ENCODE data around the gene SCUBE1.
A peak's percentile ranks its signal among the peaks of the same experiment; 100 is the strongest.

SCUBE1 gene

DNA sequence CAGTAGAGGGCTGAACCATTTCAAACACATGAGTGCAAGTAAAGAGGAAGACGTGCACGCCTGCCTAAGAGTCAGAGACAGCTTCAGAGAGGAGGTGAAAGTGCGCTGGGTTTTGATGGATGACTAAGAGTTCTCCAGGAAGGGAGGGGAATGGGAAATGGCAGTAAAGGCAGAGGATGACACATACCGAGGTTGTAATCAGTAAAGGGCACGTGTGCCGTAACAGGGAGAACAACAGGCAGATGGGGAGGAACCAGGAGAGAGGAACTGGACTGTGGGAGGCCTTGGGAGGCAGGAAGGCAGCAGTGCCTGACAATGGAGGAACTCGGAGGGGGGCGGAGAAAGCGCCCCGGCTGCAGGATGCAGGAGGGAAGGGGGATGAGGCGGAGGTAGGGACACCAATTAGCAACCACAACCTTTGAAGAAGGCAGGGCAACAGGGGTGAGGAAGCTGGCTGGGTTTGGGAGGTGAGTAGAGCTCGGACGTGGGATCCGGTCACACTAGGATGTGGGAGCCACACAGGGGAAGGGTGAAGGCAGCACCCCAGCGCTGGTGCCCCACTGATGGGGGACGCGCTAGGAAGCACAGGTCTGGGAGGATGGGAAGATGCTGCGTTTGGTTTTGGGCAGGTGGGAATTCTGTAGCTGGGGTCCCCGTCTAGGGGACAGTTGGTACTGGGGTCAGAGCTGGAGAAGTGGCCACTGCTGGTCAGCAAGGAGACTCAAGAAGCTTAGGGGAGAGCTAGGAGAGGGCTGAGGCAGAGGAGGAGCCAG is 67.4 kb downstream of the SCUBE1 start:
- peak; percentile 11 to 62 for DNase-seq

DNA sequence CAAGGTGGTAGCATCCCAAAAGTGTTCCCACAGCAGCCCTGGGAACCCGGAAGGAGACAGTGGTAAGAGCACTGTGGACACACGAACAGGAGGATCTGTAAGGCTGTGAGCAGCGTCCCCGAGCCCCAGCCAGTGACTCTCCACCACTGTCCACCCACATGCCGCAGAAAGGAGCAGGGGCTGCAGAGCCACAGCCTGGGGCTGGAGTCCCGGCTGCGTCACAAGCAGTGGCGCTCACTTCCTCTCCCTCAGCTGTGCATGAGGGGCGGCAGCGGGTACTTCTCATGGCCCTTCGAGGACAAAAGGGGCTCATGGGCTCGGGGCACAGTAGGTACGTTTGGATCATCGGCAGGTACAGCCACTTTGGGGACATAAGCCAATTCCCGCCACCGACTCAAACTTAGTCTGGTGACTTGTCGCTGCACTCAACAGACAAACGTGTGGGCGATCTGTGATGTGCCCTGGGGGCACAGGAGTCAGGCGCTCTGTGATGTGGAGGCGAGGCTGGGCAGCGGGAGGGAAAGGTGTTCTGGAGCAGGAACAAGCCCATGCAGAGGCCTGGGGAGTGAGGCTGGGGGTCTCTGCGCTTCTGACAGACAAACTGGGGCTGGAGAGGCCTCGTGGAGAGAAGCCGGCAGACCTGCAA is 68.5 kb downstream of the SCUBE1 start:
- no peak for DNase-seq

DNA sequence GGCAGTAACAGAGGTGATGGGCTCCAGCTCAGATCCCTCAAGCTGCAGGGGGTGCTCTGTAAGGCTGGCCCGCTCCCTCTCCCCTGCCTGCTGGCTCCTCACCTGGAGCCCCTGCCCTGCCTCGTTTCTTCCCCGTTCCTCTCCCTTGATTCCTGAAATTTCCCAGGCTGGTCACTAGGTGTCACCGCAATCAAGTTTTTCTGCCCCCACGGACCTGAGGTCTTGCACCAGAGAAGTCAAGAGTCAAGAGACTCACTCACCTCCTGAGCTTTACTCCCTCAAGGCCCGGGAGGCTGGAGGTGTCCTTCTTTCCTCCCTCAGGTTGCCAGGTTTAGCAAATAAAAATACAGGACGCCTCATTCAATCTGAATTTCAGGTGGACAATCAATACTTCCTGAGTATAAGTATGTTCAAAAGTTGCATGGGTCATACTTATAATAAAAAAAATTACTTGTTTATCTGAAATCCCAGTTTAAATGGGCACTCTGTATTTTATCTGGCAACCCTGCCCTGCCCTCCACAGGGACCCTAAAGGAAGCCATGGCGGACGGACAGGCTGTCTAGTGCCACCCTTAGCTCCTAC is 69.2 kb downstream of the SCUBE1 start:
- DNase-seq: peak; percentile 7 to 32

DNA sequence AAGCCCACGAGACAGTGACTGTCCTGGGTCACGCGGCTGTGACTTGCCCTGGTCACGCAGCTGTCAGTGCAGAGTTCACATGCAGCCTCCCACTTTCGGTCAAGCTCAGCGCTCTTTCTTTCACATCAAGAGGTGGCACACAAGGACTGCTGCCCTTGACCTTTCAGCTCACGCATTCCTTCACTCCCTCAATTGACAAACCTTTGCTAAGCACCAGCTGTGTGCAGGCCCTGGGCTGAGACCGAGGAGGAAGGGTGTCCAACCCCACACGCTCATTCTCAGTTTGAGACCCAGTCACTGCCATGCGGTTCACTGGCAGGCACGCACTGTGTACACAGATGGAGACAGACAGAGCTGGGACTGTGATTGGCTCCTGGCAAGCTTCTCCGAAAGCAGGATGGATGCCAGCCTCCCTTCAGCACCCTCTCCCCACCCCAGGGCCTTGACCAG is 70.3 kb downstream of the SCUBE1 start:
- DNase-seq: no peak

DNA sequence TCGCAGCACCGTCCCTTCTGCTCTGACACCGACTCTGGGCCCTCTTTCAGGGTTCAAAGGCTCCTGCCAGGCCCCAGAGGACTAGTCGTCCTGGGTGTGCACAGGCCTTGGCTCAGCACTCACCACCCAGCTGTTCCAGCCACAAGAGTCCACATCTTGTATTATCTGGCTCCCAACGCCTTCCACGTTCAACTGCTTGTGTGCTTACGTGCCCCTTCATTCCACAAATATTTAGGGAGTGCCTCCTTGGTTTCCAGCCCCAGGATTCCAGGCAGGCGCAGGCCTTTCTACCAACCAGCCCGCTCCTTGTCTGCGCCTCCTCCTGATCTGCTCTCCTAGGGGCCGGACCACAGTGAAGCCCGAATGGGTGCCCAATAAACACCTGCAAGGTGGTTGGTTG is 70.9 kb downstream of the SCUBE1 start:
- DNase-seq: no peak

DNA sequence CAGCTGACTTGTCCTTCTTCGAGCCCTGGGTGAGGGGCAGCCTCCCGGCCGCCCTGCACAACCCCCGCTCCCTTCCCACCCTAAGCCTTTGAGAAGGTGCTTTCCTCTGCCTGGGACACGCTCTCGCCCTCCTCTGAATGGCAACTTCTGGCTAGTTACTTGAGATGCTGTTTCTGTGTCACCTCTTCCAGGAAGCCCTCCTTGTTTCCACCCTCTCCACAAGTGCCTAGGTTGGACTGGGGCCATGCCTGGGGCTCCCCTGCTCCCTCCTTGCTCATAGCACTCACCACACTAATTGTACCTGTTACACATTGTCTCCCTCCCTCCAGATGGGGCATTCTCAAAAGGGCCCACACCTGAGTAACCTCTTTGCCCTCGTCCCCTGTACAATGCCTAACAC is 72.2 kb downstream of the SCUBE1 start:
- DNase-seq: no peak

DNA sequence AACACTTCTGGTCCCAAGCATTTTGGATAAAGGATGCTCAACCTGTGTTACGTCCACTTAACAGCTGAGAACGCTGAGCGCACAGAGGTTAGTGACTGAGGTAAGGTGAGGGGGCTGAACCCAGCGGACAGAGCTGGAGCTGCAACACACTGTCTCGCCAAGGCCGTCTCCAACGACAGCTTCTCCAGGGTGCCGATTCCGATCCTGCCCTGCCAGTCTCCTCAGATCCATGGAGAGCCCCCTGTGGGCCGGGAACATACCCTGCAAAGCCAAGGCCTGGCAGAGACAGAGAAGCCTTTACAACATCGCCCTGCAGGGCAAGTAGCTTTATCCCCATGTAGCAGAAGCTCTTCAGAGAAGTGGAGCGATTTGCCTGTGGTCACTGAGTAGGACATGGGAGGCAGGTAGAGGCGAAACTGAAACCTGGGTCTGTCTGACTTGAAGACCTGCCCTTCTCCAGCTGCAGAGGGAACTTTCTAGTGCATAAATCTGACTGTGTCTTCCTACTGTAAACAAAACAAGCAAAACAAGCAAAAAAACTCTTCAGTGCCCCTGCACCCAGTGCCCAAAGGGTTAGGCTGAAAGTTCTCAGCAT is 72.8 kb downstream of the SCUBE1 start:
- no peak for DNase-seq

DNA sequence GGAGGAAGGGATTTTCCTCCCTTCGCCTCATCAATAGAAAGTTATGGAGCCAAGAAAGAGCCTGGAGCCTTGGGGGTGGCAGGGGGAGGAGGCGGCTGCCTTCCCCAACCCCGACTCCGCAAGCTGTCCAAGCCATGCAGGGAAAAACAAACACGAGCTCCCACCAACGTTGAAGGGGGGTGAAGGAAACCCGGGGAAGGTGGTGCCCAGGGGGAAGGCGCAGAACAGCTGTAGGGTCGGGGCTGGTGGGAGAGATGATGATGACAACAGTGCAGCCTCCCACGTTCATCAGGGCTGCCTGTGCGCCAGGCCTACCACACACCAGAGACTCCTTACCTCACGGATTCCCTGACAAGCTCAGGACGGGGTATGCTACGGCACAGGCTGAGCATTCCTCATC is 73.5 kb downstream of the SCUBE1 start:
- DNase-seq: no peak

DNA sequence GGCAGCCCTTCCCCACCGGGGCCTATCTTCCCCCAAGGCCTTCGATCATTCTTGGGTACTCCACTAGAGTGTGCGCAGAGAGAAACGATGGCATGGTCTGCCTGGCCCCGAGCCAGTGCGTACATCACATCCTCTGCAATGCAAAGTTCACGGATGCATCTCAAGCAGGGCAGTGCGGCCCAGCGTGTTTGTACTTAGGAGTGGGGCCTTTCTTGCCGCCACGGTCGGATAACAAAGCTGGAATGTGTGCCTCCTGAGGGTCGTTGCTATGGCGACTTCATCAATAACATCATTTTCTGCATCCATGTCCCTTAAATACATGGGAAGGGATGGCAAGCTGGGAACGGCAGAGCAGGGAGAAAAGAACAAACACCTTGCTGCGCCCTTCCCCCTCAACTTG is 73.9 kb downstream of the SCUBE1 start:
- no peak for DNase-seq

DNA sequence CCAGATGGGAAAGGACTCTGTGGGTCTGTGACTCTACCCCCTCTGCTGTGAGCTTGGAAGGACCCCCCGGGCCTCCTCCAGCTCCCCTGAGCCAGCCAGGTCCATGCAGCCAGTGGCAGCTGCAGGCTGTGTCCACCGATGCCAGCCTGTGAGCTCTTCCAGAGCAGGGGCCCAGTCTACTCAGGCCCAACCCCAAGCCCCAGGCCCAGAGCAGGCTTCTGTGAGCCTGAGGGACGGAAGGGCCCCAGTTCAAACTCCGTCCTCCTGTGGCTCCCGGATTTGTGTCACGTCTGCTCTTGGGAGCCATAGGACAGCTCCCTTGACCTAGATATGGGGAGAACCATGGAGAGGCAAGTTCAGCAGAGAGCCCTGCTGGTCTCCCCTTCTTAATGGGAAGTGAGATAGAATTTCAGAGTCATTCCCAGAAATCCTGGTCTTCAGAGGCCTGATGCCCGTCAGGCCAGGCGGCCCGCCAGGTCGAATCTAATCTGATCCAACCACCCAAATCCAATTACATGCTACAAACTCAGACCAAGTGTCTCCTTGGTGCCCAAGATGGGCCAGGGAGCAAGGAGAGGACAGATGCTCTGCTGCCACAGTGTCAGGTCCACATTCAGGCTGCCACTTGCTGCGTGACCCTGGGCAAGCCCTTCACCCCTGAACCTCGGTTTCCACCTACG is 75.1 kb downstream of the SCUBE1 start:
- no peak for DNase-seq

DNA sequence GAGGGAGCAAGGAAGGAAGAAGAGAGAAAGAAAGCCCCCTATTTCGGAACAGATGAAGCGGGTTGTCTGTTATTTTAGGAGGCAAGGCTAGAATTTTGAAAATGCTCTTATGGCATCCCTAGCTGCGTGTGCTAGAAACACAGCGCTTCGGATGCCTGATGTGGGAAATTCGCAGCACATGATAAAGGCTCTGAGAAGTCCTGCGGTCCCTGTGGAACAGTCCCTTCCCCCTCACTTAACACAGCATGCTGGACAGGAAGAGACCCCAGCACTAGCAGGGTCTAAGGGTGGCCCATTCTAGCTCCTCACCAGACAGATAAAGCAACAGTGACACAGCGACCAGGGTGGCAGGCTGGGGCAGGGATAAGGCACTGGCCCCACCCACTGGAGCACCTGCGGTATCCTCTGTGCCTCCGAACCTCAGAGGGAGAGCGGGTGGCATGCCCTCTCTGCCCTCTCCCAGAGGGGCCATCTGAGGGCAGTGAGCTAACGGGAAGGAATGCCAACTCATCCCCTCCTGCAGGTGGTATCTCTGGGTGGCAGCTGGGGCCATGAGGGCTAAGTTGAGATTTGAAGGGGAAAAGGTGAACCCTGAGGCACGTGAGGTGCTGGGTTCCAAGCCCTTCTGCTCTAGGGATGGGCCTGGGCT is 75.7 kb downstream of the SCUBE1 start:
- DNase-seq: no peak

DNA sequence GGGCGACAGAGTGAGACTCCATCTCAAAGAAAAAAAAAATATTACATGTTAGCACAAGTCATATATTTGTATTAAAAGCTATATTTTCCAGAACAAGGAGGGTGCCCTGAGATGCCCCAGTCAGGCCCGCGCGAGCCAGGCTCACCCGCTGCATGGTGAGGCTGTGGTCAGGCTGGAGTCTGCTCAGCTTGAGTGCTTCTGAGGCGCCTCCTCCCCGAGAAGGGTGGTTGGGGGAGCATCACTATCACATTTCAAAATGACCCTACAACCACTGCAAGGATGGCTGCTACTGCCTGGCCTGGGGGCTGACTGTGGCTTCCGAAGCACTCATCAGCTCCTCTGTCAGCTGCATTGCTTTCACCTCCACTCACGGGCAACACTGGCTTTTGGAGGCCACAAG is 77.1 kb downstream of the SCUBE1 start:
- no peak for DNase-seq

DNA sequence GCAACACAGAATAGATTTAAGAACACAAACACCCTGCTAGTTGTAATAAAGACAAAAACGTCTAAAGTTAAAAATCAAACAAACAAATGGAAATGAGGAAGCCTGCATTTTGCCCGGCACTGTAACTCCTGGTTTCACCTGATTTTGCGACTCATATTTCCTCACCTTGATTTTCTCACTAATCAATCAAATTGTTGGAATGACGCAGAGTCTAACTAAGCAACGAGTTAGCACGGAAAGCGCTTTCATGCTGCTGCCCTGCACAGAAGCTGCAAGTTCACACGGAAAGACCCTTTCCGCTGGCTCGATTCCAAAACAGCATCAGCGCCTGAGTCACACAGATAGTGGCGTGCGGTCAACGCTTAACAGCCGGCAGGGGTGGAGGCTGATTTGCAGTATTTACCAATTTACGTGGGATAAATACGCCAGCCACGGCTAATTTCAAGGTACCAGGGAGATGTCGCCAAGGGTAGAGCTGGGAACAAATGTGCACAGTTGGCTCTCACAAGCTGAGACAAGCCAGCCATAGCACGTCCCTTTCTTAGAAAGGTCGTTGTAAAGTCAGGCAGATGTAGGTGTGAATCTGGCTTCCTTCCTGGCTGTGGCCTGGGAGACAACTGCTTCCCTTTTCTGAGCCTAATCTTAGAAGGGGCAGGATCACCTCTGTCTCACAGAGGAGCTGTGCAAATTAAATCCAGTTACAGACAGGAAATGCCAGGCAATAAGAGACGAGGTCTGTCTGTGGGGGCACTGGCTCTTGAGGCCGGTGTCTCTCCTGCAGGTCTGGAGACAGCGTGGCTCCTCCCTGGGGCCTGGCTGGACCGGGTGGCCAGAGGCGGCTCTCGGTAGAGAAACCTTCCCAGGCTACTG is 79.3 kb downstream of the SCUBE1 start:
- DNase-seq: peak; percentile 41 to 89

DNA sequence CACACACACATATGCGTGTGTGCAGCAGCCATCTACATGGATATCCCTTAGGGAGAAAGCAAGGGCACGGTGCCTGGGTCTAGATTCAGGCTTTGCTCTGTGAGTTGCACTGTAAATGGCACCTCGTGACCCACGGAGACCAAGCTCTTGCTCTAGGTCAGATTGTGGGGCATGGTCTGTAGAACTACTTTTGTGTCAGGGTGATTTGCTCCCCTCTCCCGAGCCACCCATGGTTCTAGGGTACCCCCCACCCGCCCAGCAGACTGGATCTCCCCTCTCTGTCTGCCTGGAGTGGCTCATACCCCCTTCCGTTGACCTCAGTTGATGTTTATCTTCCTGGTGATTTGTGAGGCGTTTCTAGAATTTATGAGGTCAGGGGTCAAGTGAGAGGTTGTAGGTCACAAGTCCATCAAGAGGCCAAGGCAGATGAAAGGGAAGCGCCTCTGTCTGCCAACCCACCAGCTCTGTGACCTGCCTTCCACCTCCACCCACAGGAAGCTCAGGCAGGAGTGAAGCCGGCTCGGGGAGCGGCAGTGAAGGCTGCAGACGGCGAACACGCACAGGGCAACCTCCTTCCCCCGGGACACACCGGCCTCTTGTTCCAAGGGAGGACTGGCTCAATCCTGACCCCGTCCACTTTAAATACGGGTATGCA is 80.1 kb downstream of the SCUBE1 start:
- DNase-seq: peak in 1 of 2 donors; percentile 46

DNA sequence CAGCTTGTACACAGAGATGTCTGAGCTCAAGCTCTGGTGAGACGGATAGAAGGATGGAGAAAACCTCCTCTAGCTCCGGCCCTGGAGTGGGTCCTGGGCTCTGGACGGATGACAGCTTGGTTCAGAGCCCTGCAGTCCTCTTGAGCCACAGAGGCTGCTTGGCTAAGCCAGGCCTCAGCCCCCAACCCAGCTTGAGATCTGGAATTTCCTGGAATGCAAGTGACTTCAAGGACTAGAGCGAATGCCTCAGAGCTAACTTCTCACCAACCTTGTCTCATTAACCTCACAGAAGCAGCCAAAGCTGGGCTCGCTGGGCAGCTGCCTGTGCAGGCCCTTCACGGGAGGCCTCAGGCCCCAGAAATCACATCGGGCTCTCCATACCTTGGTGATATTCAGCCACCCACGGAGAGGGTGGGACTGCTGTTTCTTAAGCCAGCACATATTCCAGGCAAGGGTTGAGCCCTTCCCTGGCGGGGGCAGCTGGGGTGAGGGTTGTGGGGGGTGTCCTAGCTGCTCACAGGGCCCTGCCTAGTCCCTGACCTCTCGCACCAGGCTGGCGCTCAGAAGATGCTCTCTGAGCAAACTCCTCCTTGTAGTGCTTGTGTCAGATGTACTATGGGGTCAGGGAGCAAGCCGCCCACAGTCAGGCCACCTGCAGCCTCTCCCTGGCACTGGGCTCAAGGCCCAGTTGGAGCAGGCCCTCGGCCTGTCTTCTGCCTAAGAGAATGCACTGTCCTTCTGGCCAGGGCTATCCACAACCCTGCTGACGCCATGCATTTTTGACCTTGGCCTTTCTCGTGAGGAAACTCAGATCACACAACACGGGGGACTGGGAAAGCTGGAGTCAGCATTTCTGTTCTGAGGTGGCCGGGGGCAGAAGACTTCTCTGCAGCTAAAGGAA is 82.6 kb downstream of the SCUBE1 start:
- no peak for DNase-seq

DNA sequence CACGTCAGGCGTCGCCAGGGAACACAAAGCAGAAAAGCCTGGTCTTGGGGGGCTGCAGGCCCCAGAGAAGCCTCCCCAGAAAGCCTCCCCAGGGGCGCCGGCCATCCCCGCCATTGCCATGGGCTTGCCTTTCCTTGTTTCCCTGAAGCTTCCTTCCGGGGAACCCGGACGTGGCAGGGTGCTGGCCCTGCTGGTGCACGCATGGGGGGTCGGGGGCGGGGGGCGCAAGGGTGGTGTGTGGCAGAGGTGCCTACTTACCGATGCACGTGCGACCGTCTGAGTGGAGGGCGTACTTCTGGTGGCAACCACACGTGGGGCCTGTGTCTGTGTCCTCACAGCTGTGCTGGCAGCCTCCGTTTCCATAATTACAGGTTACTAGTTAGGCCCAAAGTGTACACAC is 85.2 kb downstream of the SCUBE1 start:
- DNase-seq: no peak

DNA sequence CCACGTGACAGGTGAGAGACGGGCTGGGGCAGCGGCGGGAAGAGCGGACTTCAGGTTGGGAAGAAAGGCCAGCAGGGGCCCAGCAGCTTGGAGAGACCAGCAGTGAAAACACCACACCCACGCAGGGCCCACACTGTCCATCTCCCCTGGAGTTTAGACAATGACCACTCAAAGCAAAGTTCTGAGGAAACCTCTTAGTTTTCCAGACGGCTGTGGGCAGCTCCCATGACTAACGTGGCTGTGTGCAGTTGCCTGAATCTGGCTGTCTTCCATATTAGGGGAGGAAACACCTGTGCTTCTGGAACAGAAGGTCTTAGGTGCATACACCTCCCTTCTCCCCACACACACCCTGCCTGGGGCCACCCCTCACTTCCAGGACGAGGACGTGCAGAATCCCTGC is 85.6 kb downstream of the SCUBE1 start:
- peak in 1 of 2 donors; percentile 43 for DNase-seq

DNA sequence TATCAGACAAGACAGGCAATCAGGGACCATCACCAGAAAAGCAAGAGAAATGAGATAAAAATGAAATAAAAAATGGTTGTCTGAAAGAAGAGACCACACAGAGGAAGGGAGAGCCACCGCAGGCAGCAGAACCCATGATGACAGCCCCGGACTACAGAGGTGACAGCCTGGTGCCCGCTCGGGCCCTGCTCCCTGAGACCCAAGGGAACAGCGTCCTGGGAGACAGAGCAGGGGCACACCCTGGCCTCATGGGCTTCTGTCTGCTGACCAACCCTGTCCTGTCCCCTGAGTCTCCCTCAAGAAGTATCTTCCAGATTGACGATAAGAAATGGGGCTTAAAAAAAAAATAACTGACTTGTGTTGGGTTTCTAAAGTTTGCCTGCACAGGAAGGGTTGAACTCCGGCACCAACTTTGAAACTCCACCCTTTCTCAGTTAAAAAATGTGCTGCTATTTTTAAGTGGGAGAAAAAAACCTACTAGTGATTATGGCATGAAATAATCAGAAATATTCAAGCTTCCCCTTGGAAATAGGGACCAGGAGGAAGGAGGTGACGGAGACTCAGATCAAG is 86.1 kb downstream of the SCUBE1 start:
- DNase-seq: no peak

DNA sequence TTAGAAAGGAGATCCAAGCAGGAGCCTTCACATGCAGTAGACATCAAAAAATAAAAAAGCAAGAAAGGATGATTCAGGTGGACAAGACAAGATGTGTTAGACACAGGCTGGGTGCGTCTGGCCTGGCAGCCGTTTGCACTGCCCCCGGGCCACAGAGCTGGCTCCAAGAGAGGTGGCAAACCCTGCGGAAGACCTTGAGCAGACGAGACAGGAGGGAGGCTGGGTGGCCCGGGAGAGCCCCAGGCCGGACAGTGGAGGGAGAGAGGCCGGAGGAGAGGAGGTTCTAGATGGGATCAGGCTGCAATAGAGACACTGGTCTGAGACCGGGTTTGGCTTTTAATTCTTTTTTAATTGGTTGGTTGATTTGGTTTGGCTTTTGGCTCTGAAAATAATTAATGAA is 86.6 kb downstream of the SCUBE1 start:
- DNase-seq: no peak

DNA sequence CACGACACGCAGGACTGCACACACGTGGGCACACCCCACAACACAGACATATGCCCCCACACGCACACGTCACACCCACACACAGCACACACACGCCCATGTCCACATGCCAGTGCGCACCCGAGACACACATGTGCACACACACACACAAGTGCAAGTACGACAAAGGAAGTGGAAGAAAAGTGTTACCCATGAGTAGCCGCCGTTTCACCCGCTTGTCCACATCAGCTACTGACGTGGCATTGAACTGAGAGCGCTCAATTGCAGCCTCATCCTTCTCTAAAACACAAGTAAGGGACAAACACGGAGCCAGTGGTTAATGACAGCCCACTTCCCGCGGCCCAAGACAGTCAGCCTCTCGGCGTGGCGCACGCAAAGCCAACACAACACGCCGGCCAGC is 87.9 kb downstream of the SCUBE1 start:
- DNase-seq: no peak

Measured in bone marrow (tissue), 2 donors.